Activated CD4-positive, CD25-positive, alpha-beta regulatory T cell treated with anti-CD3 and anti-CD28 coated beads, Interleukin-2, amount 50 U/mL, for 24 hours (primary cell): ENCODE results near the gene LRRC31.

Experiments used
- ATAC-seq, 2 donors: fragments of 150-1000 bp; cut with Tn5 transposase; one replicate each; pipeline ENCODE4 v1.10.0; 2021; ENCODE audit warnings: mild to moderate bottlenecking in 1 of 2, moderate library complexity in 1 of 2

The LRRC31 gene

GRCh38 chr3:169869484-169870220 lies at the start of gene LRRC31:
Gene LRRC31, minus strand, starts transcription at chr3:169869935. Its CDS starts 128 bp downstream, at chr3:169869807.
- no peak for ATAC-seq

- ATAC-seq: no peak
These were observed 44.6 kb upstream of the LRRC31 start for GRCh38 chr3:169914321-169914720.

- no peak for ATAC-seq
These were observed 43.6 kb upstream of the LRRC31 start for GRCh38 chr3:169913323-169913722.

- no peak for ATAC-seq
These were observed 41.5 kb upstream of the LRRC31 start, which contains the start of gene SAMD7 for GRCh38 chr3:169911272-169911671. Gene SAMD7, plus strand, starts transcription at chr3:169911572. Its CDS starts 7,927 bp downstream, at chr3:169919499.

GRCh38 chr3:169907944-169908343 lies 38.2 kb upstream of the LRRC31 start:
- peak in 1 of 2 donors; percentile 32 for ATAC-seq

- ATAC-seq: no peak
These were observed 37.7 kb upstream of the LRRC31 start for GRCh38 chr3:169907476-169907875.

GRCh38 chr3:169905404-169905803 lies 35.7 kb upstream of the LRRC31 start:
- no peak for ATAC-seq

- no peak for ATAC-seq
These were observed 31.7 kb upstream of the LRRC31 start for GRCh38 chr3:169901453-169901852.

GRCh38 chr3:169897284-169897683 lies 27.5 kb upstream of the LRRC31 start:
- no peak for ATAC-seq

GRCh38 chr3:169895072-169895471 lies 25.3 kb upstream of the LRRC31 start:
- no peak for ATAC-seq

- no peak for ATAC-seq
These were observed 24.4 kb upstream of the LRRC31 start for GRCh38 chr3:169894110-169894509.

- ATAC-seq: no peak
These were observed 22.2 kb upstream of the LRRC31 start for GRCh38 chr3:169891886-169892285.

- ATAC-seq: no peak
These were observed 16.9 kb upstream of the LRRC31 start for GRCh38 chr3:169886671-169887070.

- no peak for ATAC-seq
These were observed 11.0 kb upstream of the LRRC31 start for GRCh38 chr3:169880576-169881250.

- no peak for ATAC-seq
These were observed 10.3 kb upstream of the LRRC31 start for GRCh38 chr3:169879845-169880575.

- ATAC-seq: no peak
These were observed 9.3 kb upstream of the LRRC31 start for GRCh38 chr3:169879013-169879557.

GRCh38 chr3:169871129-169871886 lies 1.6 kb upstream of the LRRC31 start:
- ATAC-seq: no peak

GRCh38 chr3:169868369-169868768 lies 1.4 kb downstream of the LRRC31 start:
- ATAC-seq: no peak

- no peak for ATAC-seq
These were observed 2.0 kb downstream of the LRRC31 start for GRCh38 chr3:169867584-169868210.

GRCh38 chr3:169865176-169865767 lies 4.5 kb downstream of the LRRC31 start:
- peak; percentile 59 to 82 for ATAC-seq

- no peak for ATAC-seq
These were observed 5.5 kb downstream of the LRRC31 start for GRCh38 chr3:169864270-169864669.
